HEK293T (cell line): Measurements from ENCODE around the gene ADAMTS12.

Experiments used
- ARNT ChIP-seq: fragments of 450-650 bp; IDR thresholded peaks from 2 replicates; pipeline ENCODE4 v1.6.1; 2017; ENCODE audit warnings: mild to moderate bottlenecking
- BHLHE40 ChIP-seq: fragments of 450-650 bp; IDR thresholded peaks from 2 replicates; pipeline ENCODE4 v1.6.1; 2016; ENCODE audit warnings: mild to moderate bottlenecking, moderate library complexity, borderline replicate concordance
- CTBP1 ChIP-seq: fragments of 450-650 bp; IDR thresholded peaks from 2 replicates; pipeline ENCODE4 v1.6.1; 2016; ENCODE audit warnings: borderline replicate concordance
- ELF4 ChIP-seq: fragments of 450-650 bp; IDR thresholded peaks from 2 replicates; pipeline ENCODE4 v1.6.1; 2017; ENCODE audit warnings: antibody characterized with exemption
- FOXA1 ChIP-seq: fragments of 450-650 bp; IDR thresholded peaks from 2 replicates; pipeline ENCODE4 v1.6.1; 2016; ENCODE audit warnings: mild to moderate bottlenecking
- FOXK2 ChIP-seq: fragments of 450-650 bp; IDR thresholded peaks from 2 replicates; pipeline ENCODE4 v1.6.1; 2016; ENCODE audit warnings: mild to moderate bottlenecking
- FOXM1 ChIP-seq: fragments of 450-650 bp; IDR thresholded peaks from 2 replicates; pipeline ENCODE4 v1.6.1; 2017; ENCODE audit warnings: mild to moderate bottlenecking, borderline replicate concordance
- L3MBTL2 ChIP-seq: fragments of 450-650 bp; conservative IDR thresholded peaks from 2 replicates; pipeline ENCODE4 v1.6.1; 2016; ENCODE audit warnings: mild to moderate bottlenecking
- LEF1 ChIP-seq: fragments of 450-650 bp; IDR thresholded peaks from 2 replicates; pipeline ENCODE4 v1.6.1; 2017; ENCODE audit warnings: mild to moderate bottlenecking, borderline replicate concordance
- NFRKB ChIP-seq: fragments of 450-650 bp; IDR thresholded peaks from 2 replicates; pipeline ENCODE4 v1.6.1; 2016; ENCODE audit warnings: mild to moderate bottlenecking, moderate library complexity
- SP1 ChIP-seq: fragments of 450-650 bp; IDR thresholded peaks from 2 replicates; pipeline ENCODE4 v1.6.1; 2017
- SUZ12 ChIP-seq: fragments of 450-650 bp; IDR thresholded peaks from 2 replicates; pipeline ENCODE4 v1.6.1; 2016; ENCODE audit warnings: mild to moderate bottlenecking
- TARDBP ChIP-seq: fragments of 450-650 bp; IDR thresholded peaks from 2 replicates; pipeline ENCODE4 v1.6.1; 2016
- TF ChIP-seq, protein P1 (sequence below): fragments of 450-650 bp; IDR thresholded peaks from 2 replicates; pipeline ENCODE4 v1.6.1; 2016

DNA sequence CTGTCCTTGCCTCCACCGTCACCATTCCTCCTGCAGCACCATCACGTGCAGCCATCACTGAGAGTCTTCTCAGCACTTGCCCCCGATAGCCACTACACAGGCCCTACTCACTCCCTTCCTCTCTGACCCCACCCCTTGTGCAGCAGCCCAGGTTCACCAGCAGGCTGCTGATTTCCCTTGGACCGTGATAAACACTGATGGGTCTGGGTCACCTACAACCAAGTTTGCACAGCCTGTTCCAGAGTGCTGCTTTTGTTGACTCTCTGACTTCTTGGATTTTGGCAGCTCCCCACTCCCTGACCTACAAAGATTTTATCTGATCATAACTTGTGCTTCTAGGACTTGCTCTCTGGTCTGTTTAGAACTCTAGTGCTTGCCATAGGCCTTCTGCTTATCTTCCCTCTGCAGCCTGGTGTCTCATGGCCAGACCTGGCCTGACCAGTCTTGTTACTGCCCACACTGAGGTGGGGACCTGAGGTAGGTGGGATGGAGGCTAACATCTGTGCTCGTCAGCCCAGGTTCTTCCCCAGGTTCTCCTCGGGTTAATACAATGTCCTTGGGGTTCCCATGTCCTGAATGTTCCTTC, 341.7 kb downstream of the ADAMTS12 start:
- TF ChIP-seq FOXK2 (no peak), SP1 (no peak), ELF4 (no peak), FOXM1 (no peak), ARNT (no peak), LEF1 (no peak), FOXA1 (no peak), BHLHE40 (no peak), CTBP1 (no peak), L3MBTL2 (no peak), TARDBP (no peak), SUZ12 (no peak), NFRKB (no peak)
- TF ChIP-seq, protein P1, sequence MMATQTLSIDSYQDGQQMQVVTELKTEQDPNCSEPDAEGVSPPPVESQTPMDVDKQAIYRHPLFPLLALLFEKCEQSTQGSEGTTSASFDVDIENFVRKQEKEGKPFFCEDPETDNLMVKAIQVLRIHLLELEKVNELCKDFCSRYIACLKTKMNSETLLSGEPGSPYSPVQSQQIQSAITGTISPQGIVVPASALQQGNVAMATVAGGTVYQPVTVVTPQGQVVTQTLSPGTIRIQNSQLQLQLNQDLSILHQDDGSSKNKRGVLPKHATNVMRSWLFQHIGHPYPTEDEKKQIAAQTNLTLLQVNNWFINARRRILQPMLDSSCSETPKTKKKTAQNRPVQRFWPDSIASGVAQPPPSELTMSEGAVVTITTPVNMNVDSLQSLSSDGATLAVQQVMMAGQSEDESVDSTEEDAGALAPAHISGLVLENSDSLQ, result no peak
